Measurements from ENCODE around the gene RARRES2.

RARRES2 gene

GRCh38 chr7:150325110-150325611, 16.3 kb downstream of the RARRES2 start:
- H4K20me1 ChIP-seq (ENCODE audit: control insufficient read depth, insufficient read depth, low read depth, low read length): no peaks in the 10 kb centered on the region
- H3K27ac ChIP-seq (ENCODE audit: low read depth, low read length): no peak overlapping the region
- peak overlapping the region; percentile 98; the same call in 1 of the 2 replicates for H3K4me2 ChIP-seq (ENCODE audit: low read length)
- no peaks in the 10 kb centered on the region for H3K27me3 ChIP-seq (ENCODE audit: control insufficient read depth, low read length)
- H3K9me2 ChIP-seq (replicated peaks; ENCODE audit: control insufficient read depth, low read length): no peaks in the 10 kb centered on the region
- no peak overlapping the region for H3K4me3 ChIP-seq (ENCODE audit: low read length)
- no peaks in the 10 kb centered on the region for H3F3A ChIP-seq (ENCODE audit: control insufficient read depth, insufficient read depth)
- no peak for TF ChIP-seq EZH2phosphoT487 (IDR thresholded peaks at IDR 0.05; ENCODE audit: borderline replicate concordance, low read length)
- TF ChIP-seq, protein P1, sequence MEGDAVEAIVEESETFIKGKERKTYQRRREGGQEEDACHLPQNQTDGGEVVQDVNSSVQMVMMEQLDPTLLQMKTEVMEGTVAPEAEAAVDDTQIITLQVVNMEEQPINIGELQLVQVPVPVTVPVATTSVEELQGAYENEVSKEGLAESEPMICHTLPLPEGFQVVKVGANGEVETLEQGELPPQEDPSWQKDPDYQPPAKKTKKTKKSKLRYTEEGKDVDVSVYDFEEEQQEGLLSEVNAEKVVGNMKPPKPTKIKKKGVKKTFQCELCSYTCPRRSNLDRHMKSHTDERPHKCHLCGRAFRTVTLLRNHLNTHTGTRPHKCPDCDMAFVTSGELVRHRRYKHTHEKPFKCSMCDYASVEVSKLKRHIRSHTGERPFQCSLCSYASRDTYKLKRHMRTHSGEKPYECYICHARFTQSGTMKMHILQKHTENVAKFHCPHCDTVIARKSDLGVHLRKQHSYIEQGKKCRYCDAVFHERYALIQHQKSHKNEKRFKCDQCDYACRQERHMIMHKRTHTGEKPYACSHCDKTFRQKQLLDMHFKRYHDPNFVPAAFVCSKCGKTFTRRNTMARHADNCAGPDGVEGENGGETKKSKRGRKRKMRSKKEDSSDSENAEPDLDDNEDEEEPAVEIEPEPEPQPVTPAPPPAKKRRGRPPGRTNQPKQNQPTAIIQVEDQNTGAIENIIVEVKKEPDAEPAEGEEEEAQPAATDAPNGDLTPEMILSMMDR (IDR thresholded peaks at IDR 0.05; ENCODE audit: low read depth, low read length, poor library complexity, severe bottlenecking): no peak
- H3K79me2 ChIP-seq (ENCODE audit: control insufficient read depth, low read length): peaks cover 38% of the 10 kb centered on the region
- peaks cover 70% of the 10 kb centered on the region for H3K36me3 ChIP-seq (ENCODE audit: control insufficient read depth, low read length)
- H3K4me1 ChIP-seq (ENCODE audit: control insufficient read depth, low read length): peaks cover 29% of the 10 kb centered on the region
- no peaks in the 10 kb centered on the region for H3K9me3 ChIP-seq (ENCODE audit: control insufficient read depth, insufficient read depth, low read length)

GRCh38 chr7:150324373-150324961, 17.0 kb downstream of the RARRES2 start:
- Histone ChIP-seq H3K4me3 (ENCODE audit: low read length) (peak overlapping the region; percentile 99), H3K27ac (ENCODE audit: low read depth, low read length) (no peak overlapping the region), H3K79me2 (ENCODE audit: control insufficient read depth, low read length) (peaks cover 38% of the 10 kb centered on the region)

GRCh38 chr7:150323682-150324372, 17.6 kb downstream of the RARRES2 start:
- Histone ChIP-seq H3K27ac (ENCODE audit: low read depth, low read length) (peak overlapping the region; percentile 72), H3K9me3 (ENCODE audit: control insufficient read depth, insufficient read depth, low read length) (no peaks in the 10 kb centered on the region), H3K27me3 (ENCODE audit: control insufficient read depth, low read length) (no peaks in the 10 kb centered on the region), H3K36me3 (ENCODE audit: control insufficient read depth, low read length) (peaks cover 60% of the 10 kb centered on the region), H3K4me3 (ENCODE audit: low read length) (peak overlapping the region; percentile 99), H3K9me2 (replicated peaks; ENCODE audit: control insufficient read depth, low read length) (no peaks in the 10 kb centered on the region), H3K4me2 (ENCODE audit: low read length) (peak overlapping the region; percentile 98), H3K79me2 (ENCODE audit: control insufficient read depth, low read length) (peaks cover 38% of the 10 kb centered on the region), H3K4me1 (ENCODE audit: control insufficient read depth, low read length) (peaks cover 29% of the 10 kb centered on the region), H4K20me1 (ENCODE audit: control insufficient read depth, insufficient read depth, low read depth, low read length) (no peaks in the 10 kb centered on the region), H3F3A (ENCODE audit: control insufficient read depth, insufficient read depth) (no peaks in the 10 kb centered on the region)
- TF ChIP-seq EZH2phosphoT487 (IDR thresholded peaks at IDR 0.05; ENCODE audit: borderline replicate concordance, low read length): no peak
- TF ChIP-seq, protein P1 (IDR thresholded peaks at IDR 0.05; ENCODE audit: low read depth, low read length, poor library complexity, severe bottlenecking): no peak

More at GRCh38 chr7:150324373-150324961, 17.0 kb downstream of the RARRES2 start:
- no peaks in the 10 kb centered on the region for H3K27me3 ChIP-seq (ENCODE audit: control insufficient read depth, low read length)
- H3F3A ChIP-seq (ENCODE audit: control insufficient read depth, insufficient read depth): no peaks in the 10 kb centered on the region
- peak overlapping the region; percentile 98 for H3K4me2 ChIP-seq (ENCODE audit: low read length)
- peaks cover 66% of the 10 kb centered on the region for H3K36me3 ChIP-seq (ENCODE audit: control insufficient read depth, low read length)
- peaks cover 29% of the 10 kb centered on the region for H3K4me1 ChIP-seq (ENCODE audit: control insufficient read depth, low read length)
- TF ChIP-seq EZH2phosphoT487 (IDR thresholded peaks at IDR 0.05; ENCODE audit: borderline replicate concordance, low read length): no peak
- TF ChIP-seq, protein P1 (IDR thresholded peaks at IDR 0.05; ENCODE audit: low read depth, low read length, poor library complexity, severe bottlenecking): no peak
- no peaks in the 10 kb centered on the region for H3K9me2 ChIP-seq (replicated peaks; ENCODE audit: control insufficient read depth, low read length)
- H3K9me3 ChIP-seq (ENCODE audit: control insufficient read depth, insufficient read depth, low read length): no peaks in the 10 kb centered on the region
- no peaks in the 10 kb centered on the region for H4K20me1 ChIP-seq (ENCODE audit: control insufficient read depth, insufficient read depth, low read depth, low read length)

Data from DOHH2 (cell line).